ENCODE results near the gene MEIOSIN. TPM values are rescaled to one million over a fixed set of nuclear protein-coding genes. Genes with fewer than 3 reads are reported as not detected.
"Not testable (repeated sequence)": the region's sequence is repeated elsewhere in the genome, so short reads cannot be mapped to it uniquely, and the experiment has no call there.

MEIOSIN gene
- polyA plus RNA-seq, 1 donor from 2014 or later = not detected

- no peak overlapping the region for H3K9ac ChIP-seq (ENCODE audit: low read length)
- no peak overlapping the region for H2AFZ ChIP-seq (ENCODE audit: low read depth, low read length)
- H3K4me3 ChIP-seq (ENCODE audit: low read length) = no peak overlapping the region
- no peak overlapping the region for H3K4me2 ChIP-seq (ENCODE audit: low read length)
- H3K9me3 ChIP-seq (ENCODE audit: low read length) = no peaks in the 10 kb centered on the region
- H3K9me2 ChIP-seq (ENCODE audit: insufficient read depth, low read length) = no peaks in the 10 kb centered on the region
- no peak for TF ChIP-seq CTCF (IDR thresholded peaks at IDR 0.05; ENCODE audit: poor library complexity, severe bottlenecking)
- no peak for TF ChIP-seq TAF1 (IDR thresholded peaks at IDR 0.05; ENCODE audit: low read depth)
- no peak for TF ChIP-seq MXI1 (conservative IDR thresholded peaks at IDR 0.05; ENCODE audit: poor library complexity, severe bottlenecking)
- TF ChIP-seq EZH2 (IDR thresholded peaks at IDR 0.05; ENCODE audit: borderline replicate concordance, insufficient read depth, low read length, poor library complexity, severe bottlenecking) = no peak
- no peak for TF ChIP-seq SMC3 (conservative IDR thresholded peaks at IDR 0.05; ENCODE audit: poor library complexity)
- no peaks in the 10 kb centered on the region for H3F3A ChIP-seq (ENCODE audit: insufficient read depth, low read length, poor library complexity, severe bottlenecking)
- H4K20me1 ChIP-seq (ENCODE audit: insufficient read depth) = no peaks in the 10 kb centered on the region
- no peak overlapping the region for H3K27ac ChIP-seq (ENCODE audit: low read length)
- H3K36me3 ChIP-seq (ENCODE audit: insufficient read depth, low read length) = no peaks in the 10 kb centered on the region
- no peaks in the 10 kb centered on the region for H3K27me3 ChIP-seq (ENCODE audit: insufficient read depth, low read depth, low read length)
- no peaks in the 10 kb centered on the region for H3K79me2 ChIP-seq (replicated peaks; ENCODE audit: insufficient read depth, low read length)
These were observed 14.3 kb downstream of the MEIOSIN start for GRCh38 chr19:45747513-45747912.

GRCh38 chr19:45751483-45751882 is 18.2 kb downstream of the MEIOSIN start:
- not testable (repeated sequence) for H3K4me3 ChIP-seq (ENCODE audit: low read length); H3K4me2 ChIP-seq (ENCODE audit: low read length); H3K27me3 ChIP-seq (ENCODE audit: insufficient read depth, low read depth, low read length); H3K9ac ChIP-seq (ENCODE audit: low read length); H3K9me3 ChIP-seq (ENCODE audit: low read length); H2AFZ ChIP-seq (ENCODE audit: low read depth, low read length); H3K9me2 ChIP-seq (ENCODE audit: insufficient read depth, low read length); H3K27ac ChIP-seq (ENCODE audit: low read length); H3F3A ChIP-seq (ENCODE audit: insufficient read depth, low read length, poor library complexity, severe bottlenecking); H3K79me2 ChIP-seq (replicated peaks; ENCODE audit: insufficient read depth, low read length); H4K20me1 ChIP-seq (ENCODE audit: insufficient read depth); H3K36me3 ChIP-seq (ENCODE audit: insufficient read depth, low read length)

GRCh38 chr19:45752639-45753038 is 19.4 kb downstream of the MEIOSIN start:
- no peak overlapping the region for H3K4me2 ChIP-seq (ENCODE audit: low read length)
- H3K27ac ChIP-seq (ENCODE audit: low read length) = no peak overlapping the region
- H3K36me3 ChIP-seq (ENCODE audit: insufficient read depth, low read length) = no peaks in the 10 kb centered on the region
- TF ChIP-seq MXI1 (conservative IDR thresholded peaks at IDR 0.05; ENCODE audit: poor library complexity, severe bottlenecking) (no peak), CTCF (IDR thresholded peaks at IDR 0.05; ENCODE audit: poor library complexity, severe bottlenecking) (no peak), SMC3 (conservative IDR thresholded peaks at IDR 0.05; ENCODE audit: poor library complexity) (no peak), RAD21 (conservative IDR thresholded peaks at IDR 0.05) (no peak), EZH2 (IDR thresholded peaks at IDR 0.05; ENCODE audit: borderline replicate concordance, insufficient read depth, low read length, poor library complexity, severe bottlenecking) (no peak), REST (IDR thresholded peaks at IDR 0.05; ENCODE audit: borderline replicate concordance) (no peak), EP300 (conservative IDR thresholded peaks at IDR 0.05; ENCODE audit: poor library complexity, severe bottlenecking) (no peak), TAF1 (IDR thresholded peaks at IDR 0.05; ENCODE audit: low read depth) (no peak), POLR2AphosphoS5 (IDR thresholded peaks at IDR 0.05) (no peak)
- no peaks in the 10 kb centered on the region for H3K79me2 ChIP-seq (replicated peaks; ENCODE audit: insufficient read depth, low read length)
- no peaks in the 10 kb centered on the region for H3K9me2 ChIP-seq (ENCODE audit: insufficient read depth, low read length)
- no peak overlapping the region for H3K4me3 ChIP-seq (ENCODE audit: low read length)
- no peaks in the 10 kb centered on the region for H3F3A ChIP-seq (ENCODE audit: insufficient read depth, low read length, poor library complexity, severe bottlenecking)
- H3K27me3 ChIP-seq (ENCODE audit: insufficient read depth, low read depth, low read length) = no peaks in the 10 kb centered on the region
- no peaks in the 10 kb centered on the region for H4K20me1 ChIP-seq (ENCODE audit: insufficient read depth)
- H3K9me3 ChIP-seq (ENCODE audit: low read length) = no peaks in the 10 kb centered on the region
- H3K9ac ChIP-seq (ENCODE audit: low read length) = no peak overlapping the region
- no peak overlapping the region for H2AFZ ChIP-seq (ENCODE audit: low read depth, low read length)
